GM12875 (cell line): ENCODE measurements around the gene FZD1.

Experiments used
- H3K4me3 ChIP-seq: one replicate; pipeline ENCODE4 v1.5.1; 2011; ENCODE audit warnings: low read depth, low read length, control low read depth
- TF ChIP-seq, protein P1 (sequence below): IDR thresholded peaks from 2 replicates; pipeline ENCODE4 v1.5.1; 2011; ENCODE audit warnings: low read depth, mild to moderate bottlenecking, control low read depth, inconsistent platforms, low read length, moderate library complexity, borderline replicate concordance; ENCODE audit not compliant: insufficient read depth

FZD1 gene

GRCh38 chr7:91310830-91311460 lies 46.7 kb downstream of the FZD1 start:
- no peak overlapping the region for H3K4me3 ChIP-seq

GRCh38 chr7:91311839-91312238 lies 47.6 kb downstream of the FZD1 start:
- TF ChIP-seq, protein P1, sequence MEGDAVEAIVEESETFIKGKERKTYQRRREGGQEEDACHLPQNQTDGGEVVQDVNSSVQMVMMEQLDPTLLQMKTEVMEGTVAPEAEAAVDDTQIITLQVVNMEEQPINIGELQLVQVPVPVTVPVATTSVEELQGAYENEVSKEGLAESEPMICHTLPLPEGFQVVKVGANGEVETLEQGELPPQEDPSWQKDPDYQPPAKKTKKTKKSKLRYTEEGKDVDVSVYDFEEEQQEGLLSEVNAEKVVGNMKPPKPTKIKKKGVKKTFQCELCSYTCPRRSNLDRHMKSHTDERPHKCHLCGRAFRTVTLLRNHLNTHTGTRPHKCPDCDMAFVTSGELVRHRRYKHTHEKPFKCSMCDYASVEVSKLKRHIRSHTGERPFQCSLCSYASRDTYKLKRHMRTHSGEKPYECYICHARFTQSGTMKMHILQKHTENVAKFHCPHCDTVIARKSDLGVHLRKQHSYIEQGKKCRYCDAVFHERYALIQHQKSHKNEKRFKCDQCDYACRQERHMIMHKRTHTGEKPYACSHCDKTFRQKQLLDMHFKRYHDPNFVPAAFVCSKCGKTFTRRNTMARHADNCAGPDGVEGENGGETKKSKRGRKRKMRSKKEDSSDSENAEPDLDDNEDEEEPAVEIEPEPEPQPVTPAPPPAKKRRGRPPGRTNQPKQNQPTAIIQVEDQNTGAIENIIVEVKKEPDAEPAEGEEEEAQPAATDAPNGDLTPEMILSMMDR = no peak
- no peak overlapping the region for H3K4me3 ChIP-seq

More at GRCh38 chr7:91310830-91311460, 46.7 kb downstream of the FZD1 start:
- TF ChIP-seq, protein P1 = no peak

GRCh38 chr7:91313113-91313512 lies 48.9 kb downstream of the FZD1 start:
- H3K4me3 ChIP-seq = no peak overlapping the region
- TF ChIP-seq, protein P1 = no peak

DNA sequence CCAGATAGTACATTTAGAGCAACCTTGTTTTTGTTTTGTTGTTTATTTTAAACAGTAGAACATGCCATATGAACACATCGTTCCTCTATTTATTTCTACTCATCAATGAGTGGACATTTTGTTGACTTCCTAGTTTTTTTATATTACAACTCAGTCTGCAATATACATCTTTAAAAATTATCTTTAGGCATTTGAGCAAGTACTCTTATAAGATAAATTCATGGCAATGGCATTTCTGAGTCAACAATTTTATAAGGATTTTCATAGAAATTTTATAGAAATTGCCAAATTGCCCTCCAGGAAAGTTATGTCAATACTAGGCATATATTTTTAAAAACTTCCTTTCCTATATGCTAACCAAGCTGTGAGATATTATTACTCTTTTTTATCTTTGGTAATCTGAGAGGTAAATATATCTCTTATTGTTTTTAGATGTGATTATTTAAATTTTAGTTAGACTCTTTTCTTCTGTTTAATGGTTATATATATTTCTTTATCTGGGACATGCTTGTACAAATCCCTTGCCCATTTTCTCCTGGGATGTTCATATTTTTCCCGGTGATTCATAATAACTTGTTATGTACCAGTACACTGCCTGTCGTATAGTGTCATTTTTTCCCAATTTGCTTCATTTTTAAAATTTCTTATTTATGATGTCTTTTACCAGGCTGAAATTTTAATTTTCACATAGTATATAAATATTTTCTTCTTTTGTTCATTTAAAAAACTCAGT lies 50.5 kb downstream of the FZD1 start:
- no peak overlapping the region for H3K4me3 ChIP-seq
- TF ChIP-seq, protein P1 = no peak

DNA sequence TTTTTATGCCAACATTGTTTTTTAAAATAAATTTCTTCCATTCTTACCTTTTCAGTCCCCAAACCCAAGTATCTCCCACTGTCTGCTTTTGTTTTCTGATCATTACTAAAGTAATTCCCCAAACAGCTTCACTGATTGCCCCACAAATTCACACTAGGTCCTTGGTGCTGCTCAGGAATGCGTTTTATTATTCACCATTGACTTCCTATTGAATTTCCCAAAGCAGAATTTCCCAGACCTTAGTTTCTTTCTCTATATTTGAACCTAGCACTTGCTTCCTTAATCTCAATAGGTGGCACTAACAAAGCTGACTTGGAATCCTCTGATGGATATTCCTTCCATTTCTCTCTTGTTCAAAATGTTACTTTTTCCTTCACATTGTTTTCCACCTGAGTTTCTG lies 52.2 kb downstream of the FZD1 start:
- no peak overlapping the region for H3K4me3 ChIP-seq
- TF ChIP-seq, protein P1 = no peak

GRCh38 chr7:91319351-91319750 lies 55.1 kb downstream of the FZD1 start:
- H3K4me3 ChIP-seq = no peak overlapping the region
- TF ChIP-seq, protein P1 = no peak

- TF ChIP-seq, protein P1 = no peak
Measured at GRCh38 chr7:91320366-91321078, 56.3 kb downstream of the FZD1 start.

More at GRCh38 chr7:91320366-91321078, 56.3 kb downstream of the FZD1 start:
- no peak overlapping the region for H3K4me3 ChIP-seq
